DMS153 (cell line): ENCODE results near the gene LDOC1.
A peak's percentile ranks its signal among the peaks of the same experiment; 100 is the strongest.
"Not testable (repeated sequence)": the region's sequence is repeated elsewhere in the genome, so short reads cannot be mapped to it uniquely, and the experiment has no call there.

Experiments used
- DNase-seq: peaks from one replicate; lab custom pipeline; 2025; lab: John Stamatoyannopoulos, UW

The LDOC1 gene

DNA sequence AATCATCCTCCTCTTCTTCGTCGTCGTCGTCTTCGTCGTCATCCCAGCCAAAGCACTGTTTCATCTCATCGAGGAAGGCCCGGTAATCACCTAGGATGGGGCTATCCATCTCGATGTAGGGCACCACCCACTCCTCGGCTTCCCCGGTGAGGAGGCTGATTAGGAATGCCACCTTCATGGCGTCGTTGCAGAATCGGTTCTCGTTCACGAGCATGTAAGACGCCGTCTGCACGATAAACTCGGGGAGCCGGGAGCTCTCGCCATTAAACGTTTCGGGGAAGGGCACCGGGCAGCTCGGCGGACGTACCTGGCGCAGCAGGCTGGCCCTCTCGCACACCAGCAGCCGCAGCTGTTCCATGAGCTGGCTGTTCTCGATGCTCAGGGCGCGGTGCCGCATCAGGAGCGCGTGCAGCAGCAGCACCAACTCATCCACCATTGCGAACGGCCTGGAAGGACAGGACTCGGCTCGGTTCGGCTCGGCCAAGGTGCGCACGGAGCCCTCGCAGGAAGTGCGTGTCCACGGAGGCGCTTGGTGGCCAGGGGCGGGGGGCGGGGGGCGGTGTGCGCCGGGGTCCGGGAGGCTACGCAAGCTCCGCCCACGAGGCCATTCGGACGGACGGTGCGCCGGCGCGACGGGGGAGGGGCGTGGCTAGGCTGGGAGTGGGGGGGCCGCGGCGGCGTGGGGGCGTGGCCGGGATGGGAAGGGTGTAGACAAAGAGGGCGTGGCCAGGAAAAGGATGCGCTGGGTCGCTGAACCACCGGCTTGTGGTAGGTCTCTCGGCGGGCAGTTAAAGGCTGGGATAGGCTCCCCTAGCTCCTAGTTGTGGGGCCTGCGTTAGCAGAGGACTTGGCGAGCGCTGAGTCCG, at the start of gene LDOC1:
Gene LDOC1, minus strand, starts transcription at position 544 of the 866 bp plus-strand sequence. Its CDS starts 108 bp downstream, at position 436.
- DNase-seq, result peak; percentile 86

DNA sequence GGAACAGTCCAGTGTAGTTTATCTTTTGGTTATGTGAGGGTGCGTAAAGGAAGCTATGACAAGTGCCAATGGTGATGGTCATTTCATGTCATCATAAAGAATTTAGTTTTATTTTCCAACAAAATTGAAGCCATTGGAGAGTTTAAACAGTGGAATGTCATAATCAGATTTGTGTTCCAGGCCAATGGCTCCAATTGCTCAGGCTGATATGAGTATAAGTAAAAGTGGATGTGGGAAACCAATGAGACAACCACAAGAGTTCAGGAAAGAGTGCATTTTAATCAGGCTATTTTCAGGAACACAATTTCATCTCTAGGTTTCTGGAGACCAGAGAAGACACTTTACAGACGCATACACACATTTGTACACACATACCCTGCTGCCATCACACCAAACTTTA, 44.7 kb upstream of the LDOC1 start:
- DNase-seq, result no peak

DNA sequence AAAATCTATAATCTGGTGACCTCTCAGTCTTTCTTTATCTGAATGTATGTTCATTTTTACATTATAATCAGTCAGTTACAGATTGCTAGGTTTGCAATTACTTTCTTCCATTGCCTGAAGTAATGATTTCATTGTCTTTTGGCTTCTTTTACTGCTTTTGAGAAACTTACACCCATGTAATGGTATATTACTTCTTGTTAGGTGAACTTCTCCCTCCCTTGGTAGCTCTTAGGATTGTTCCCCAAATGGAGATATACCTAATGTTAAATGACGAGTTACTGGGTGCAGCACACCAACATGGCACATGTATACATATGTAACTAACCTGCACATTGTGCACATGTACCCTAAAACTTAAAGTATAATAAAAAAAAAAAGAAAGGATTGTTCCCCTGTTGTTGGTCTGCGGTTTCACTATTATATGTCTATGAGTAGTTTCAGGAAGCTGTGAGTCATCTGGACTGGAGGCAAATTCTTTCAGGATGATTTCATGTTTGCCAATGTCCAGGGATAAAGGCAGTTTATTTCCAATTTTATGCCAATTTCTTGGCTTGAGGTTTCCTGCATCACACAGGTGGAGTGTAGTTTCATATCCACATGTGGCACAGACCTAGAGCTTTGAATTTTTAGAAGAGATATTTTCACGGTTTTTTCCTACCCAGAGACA, 43.5 kb upstream of the LDOC1 start:
- DNase-seq, result no peak

DNA sequence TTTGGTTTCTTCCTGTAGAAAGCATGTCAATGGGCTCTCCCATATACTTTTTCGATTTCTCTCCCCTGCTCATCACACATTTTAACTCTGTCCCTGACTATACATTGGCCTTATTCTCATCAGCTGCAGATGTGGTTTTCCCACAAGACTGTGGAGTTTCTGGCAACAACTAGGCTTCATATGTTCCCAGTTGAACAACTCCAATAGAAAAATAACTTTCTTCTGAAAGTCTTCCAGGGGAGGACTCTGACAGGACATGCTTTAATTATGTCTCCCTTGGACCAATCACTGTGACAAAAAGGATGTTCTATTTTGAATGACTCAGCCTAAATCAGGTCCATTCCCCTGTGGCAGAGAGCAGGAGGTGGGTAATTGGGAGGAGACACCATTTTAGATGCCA, 37.3 kb upstream of the LDOC1 start:
- no peak for DNase-seq

DNA sequence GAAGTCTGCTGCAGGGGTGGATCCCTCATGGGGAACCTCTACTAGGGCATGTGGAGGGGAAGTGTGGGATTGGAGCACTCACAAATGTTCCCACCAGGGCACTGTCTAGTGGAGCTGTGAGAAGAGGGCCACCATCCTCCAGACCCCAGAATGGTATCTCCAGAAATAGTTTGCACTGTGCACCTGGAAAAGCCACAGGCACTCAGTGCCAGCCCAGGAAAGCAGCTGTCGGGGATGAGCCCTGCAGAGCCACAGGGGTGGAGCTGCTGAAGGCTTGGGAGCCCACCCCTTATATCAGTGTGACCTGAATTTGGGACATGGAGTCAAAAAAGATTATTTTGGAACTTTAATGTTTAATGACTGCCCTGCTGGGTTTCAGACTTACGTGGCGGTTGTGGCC, 25.0 kb upstream of the LDOC1 start:
- no peak for DNase-seq

DNA sequence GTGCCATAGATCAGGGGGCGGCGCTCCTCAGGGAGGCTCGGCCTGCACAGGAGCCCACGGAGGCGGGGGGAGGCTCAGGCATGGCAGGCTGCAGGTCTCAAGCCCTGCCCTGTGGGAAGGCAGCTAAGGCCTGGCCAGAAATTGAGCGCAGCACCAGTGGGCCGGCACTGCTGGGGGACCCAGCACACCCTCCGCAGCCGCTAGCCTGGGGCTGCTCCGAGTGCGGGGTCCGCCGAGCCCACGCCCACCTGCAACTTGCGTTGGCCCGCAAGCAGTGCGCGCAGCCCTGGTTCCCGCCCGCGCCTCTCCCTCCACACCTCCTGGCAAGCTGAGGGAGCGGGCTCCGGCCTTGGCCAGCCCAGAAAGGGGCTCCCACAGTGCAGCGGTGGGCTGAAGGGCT, 11.6 kb upstream of the LDOC1 start:
- not testable (repeated sequence) for DNase-seq

DNA sequence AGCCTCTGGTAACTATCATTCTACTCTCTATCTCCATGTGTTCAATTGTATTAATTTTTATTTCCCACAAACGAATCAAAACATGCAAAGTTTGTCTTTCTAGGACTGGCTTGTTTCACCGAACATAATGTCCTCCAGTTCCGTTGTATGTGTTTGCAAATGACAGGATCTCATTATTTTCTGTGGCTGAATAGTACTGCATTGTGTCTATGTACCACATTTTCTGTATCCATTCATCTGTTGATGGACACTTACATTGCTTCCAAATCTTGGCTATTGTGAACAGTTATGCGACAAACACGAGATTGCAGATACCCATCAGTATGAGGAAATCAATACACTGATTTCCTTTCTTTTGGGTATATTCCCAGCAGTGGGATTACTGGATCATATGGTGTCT, 8.4 kb upstream of the LDOC1 start:
- no peak for DNase-seq

DNA sequence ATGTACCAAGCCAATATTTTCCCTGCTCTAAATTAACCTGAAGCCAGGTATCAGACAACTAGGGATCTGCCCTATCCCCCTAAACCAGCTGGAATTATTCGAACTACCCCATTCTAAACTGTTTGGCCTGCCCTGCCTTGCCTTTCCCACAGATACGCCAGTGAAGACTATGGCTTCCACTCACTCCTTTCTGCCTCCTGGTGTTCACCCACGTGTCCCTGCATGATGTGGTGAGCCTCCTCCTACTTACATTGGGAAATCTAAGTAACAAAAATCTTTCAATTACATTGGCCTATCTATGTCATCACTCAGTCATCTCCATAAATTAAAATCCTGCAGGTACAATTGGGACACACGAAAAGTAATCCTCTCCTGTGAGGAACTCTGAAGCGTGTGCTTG, 6.1 kb upstream of the LDOC1 start:
- no peak for DNase-seq

DNA sequence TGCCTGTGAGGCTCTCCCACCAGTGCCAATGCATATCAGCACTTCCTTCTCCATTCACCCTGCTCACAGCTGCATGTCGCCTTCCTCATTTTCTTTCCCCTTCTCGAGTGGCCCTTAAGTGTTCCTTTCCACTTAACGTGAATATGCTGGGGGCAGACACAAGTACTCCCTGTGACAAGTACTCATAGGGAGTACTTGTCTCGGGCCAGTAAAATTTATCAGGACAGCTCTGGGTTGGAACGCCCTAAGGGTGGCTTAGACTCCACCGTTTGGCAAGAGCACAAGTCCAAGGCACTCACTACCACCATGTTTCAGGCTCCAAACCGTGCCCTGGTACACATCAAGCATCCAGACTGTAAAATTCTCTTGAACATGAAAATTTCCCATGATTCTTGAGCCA, 3.9 kb upstream of the LDOC1 start:
- no peak for DNase-seq

DNA sequence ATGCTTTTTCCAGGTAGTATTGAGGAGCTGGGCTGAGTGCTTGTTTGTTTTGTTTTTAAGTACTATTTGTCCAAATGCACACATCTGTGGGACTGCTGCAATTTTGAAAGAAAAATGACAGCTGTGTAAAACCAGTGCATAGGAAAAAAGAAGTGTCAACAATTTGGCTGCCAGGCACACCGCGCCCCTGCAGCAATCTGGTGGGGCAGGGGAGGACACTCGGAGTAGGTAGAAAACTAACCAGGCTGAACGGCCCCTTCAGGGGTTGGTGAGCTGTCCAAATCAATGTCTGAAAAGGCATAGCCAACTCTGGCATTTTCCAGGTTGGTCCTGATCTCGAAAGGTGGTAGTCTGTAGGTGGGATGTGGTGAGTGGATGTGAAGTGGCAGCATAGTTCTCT, 1.1 kb downstream of the LDOC1 start:
- DNase-seq, result no peak

DNA sequence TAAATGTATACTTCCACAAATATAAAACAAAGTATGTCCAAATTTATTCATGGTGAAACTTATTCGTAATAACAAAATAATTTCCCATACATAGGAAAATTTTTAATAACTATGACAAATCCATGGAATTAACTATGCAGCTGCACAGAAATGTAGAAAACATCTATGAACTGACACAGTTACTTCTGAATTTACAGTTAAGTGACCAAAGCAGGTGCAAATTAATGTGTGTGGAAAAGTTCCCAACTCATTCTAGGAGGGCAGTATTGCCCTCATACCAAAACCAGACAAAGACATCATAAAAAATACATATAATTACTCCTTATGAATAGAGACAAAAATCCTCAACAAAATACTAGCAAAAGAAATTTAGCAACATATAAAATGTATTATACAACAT, 12.5 kb downstream of the LDOC1 start:
- DNase-seq, result no peak

DNA sequence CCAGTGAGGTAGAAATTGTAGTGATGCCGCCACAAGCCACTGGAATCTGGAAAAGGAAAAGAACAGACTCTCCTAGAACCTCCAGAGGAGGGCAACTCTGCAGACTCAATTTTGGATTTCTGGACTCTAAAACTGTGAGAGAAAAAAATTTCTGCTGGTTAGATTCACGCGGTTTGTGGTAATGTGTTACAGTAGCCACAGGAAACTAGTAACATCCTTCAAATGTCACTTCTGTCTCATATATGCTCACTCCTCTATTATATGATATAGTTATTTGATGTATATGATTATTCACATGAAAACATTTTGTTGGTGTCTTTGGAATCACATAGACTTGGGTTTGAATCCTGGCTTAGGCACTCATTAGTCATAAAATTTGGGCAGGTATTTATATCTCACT, 18.8 kb downstream of the LDOC1 start:
- no peak for DNase-seq

DNA sequence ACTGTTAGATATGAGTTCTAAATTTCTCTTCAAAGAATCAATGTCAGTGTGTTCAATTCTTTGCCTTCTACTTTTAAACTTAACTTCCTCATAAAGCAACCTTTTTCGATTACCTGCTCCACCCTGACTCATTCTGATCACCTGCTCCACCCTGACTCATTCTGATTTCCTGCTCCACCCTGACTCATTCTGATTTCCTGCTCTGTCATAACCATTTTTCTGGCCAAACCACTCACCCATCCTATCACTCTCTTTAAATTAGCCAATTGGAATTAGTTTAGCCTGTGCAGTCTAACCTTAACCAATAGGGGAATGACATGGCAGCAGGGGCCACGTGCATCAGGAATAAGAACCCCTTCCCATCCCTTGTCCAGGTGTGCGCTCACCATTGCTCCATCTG, 21.7 kb downstream of the LDOC1 start:
- DNase-seq, result not testable (repeated sequence)

DNA sequence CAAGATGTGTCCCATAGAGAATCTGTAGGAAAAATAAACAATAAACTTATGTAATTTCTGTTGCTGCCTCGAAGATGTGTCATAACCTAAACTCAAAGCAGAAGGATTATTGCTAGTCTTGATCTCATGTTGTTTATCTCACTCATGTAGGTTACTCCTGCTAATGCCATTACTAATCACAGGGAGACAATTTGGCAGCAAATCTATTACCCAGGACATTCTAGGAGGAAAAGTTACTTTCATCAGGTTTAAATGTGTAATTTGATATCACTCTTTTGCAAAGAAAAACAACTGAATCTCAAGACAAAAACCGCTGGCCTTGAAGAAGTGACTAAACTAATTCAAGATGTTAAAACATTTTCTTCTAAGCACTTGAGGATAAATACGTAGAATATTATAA, 34.0 kb downstream of the LDOC1 start:
- DNase-seq, result no peak

DNA sequence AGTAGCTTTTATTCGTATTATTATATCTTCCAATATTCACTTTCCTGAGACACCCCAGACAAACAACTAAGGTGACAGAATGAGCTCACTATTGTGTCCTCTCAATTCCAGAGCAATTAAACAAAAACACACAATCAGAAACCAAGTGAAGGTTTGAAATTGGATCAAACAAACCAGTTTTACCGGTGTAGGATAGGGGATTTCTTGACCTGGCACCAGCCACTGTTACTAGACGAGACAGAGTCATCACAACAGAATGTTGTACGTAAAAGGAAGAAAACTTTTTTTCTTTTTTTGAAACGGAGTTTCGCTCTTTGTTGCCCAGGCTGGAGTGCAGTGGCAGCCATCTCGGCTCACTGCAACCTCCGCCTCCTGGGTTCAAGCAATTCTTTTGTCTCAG, 43.7 kb downstream of the LDOC1 start:
- DNase-seq, result no peak

DNA sequence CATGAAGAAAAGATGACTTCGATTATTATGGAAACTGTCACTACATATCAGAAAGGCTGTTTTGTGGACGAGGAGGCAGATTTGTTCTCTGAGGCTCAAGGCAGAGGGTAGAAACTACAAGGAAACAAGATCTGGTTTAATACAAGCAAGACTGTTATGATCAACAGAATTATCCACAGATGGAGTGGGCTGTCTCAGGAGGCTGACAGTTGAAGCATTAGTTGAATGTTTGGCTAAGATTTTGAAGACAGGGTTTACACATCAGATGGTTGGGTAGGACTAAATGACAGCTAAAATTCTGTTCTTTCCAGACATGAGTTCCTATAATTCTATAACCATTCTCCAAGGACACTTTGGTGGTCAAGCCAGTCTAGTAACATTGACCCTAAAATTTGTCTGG, 49.8 kb downstream of the LDOC1 start:
- no peak for DNase-seq
